MM.1S (cell line): Measurements from ENCODE around the gene CTNNA1.

Source experiments
- CTCF ChIP-seq: fragments of 300-600 bp; sonication (generic); IDR thresholded peaks from 2 replicates; pipeline ENCODE4 v1.5.1; 2016; ENCODE audit warnings: antibody characterized with exemption, low read length, mixed read lengths
- EZH2 ChIP-seq: fragments of 300-600 bp; sonication (generic); optimal IDR thresholded peaks from 2 replicates; pipeline ENCODE3; 2017; ENCODE audit warnings: low read depth, mild to moderate bottlenecking, antibody characterized with exemption, low read length, mixed read lengths

GRCh38 chr5:138900281-138900965 is 147.2 kb downstream of the CTNNA1 start:
- no peak for TF ChIP-seq EZH2
- TF ChIP-seq CTCF: no peak
